Loucy (cell line): ENCODE results near the gene C22orf39.

ENCODE experiments used
- EZH2phosphoT487 ChIP-seq: fragments of 200-600 bp; IDR thresholded peaks from 2 replicates; pipeline ENCODE4 v1.6.1; 2018; ENCODE audit warnings: antibody characterized with exemption, mild to moderate bottlenecking, moderate library complexity, borderline replicate concordance
- TF ChIP-seq, protein P1 (sequence below): fragments of 200-600 bp; sonication (generic); conservative IDR thresholded peaks from 2 replicates; pipeline ENCODE4 v1.5.1; 2014; ENCODE audit warnings: mild to moderate bottlenecking, antibody characterized with exemption, low read length

DNA sequence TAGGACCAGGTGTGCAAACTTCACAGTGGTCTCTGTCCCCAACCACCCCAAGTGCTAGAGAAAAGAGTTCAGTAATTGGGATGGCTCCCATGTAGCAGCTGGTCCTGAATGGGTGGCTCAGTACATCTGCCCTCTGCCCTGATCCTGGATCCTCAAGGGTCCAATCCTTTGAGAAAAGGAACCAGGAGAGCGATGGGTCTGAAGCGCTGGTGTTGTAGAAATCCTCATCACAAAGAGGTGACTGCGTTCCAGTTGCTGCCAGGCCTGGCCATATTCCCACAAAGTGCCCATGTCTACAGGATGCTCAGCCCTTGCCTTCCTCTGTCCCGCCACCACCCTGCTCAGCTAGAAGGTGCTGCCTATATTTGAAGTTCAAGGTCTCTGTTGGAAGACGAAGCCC, 6.2 kb upstream of the C22orf39 start:
- TF ChIP-seq, protein P1, sequence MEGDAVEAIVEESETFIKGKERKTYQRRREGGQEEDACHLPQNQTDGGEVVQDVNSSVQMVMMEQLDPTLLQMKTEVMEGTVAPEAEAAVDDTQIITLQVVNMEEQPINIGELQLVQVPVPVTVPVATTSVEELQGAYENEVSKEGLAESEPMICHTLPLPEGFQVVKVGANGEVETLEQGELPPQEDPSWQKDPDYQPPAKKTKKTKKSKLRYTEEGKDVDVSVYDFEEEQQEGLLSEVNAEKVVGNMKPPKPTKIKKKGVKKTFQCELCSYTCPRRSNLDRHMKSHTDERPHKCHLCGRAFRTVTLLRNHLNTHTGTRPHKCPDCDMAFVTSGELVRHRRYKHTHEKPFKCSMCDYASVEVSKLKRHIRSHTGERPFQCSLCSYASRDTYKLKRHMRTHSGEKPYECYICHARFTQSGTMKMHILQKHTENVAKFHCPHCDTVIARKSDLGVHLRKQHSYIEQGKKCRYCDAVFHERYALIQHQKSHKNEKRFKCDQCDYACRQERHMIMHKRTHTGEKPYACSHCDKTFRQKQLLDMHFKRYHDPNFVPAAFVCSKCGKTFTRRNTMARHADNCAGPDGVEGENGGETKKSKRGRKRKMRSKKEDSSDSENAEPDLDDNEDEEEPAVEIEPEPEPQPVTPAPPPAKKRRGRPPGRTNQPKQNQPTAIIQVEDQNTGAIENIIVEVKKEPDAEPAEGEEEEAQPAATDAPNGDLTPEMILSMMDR, result no peak
- TF ChIP-seq EZH2phosphoT487, result no peak
